Cardiac muscle cell (in vitro differentiated cells and primary cell): ENCODE data around the gene IRF2BP1. TPM values are rescaled to one million over a fixed set of nuclear protein-coding genes. Genes with fewer than 3 reads are reported as not detected.
A peak's percentile ranks its signal among the peaks of the same experiment; 100 is the strongest.

ENCODE experiments used
- DNase-seq, 2 donors: peaks; one replicate each; pipeline versions ENCODE4 v3.0.0 to v3.0.0-alpha.2; 2010 to 2017; ENCODE audit warnings: low read depth in 1 of 2, low spot score in 1 of 2
- H3K27ac ChIP-seq: fragments of 200-600 bp; sonication (generic); 2 replicates; pipeline ENCODE4 v1.5.1; 2016
- H3K27me3 ChIP-seq: fragments of 200-600 bp; sonication (generic); 2 replicates; pipeline ENCODE4 v1.6.0; 2016; ENCODE audit warnings: control low read depth
- H3K36me3 ChIP-seq: fragments of 200-600 bp; sonication (generic); 2 replicates; pipeline ENCODE4 v1.5.1; 2016; ENCODE audit warnings: control low read depth
- H3K4me1 ChIP-seq: fragments of 200-600 bp; sonication (generic); 2 replicates; pipeline ENCODE4 v1.8.1; 2017; ENCODE audit warnings: low read depth, mild to moderate bottlenecking, mixed run types
- H3K4me3 ChIP-seq: fragments of 200-600 bp; sonication (generic); 2 replicates; pipeline ENCODE4 v1.5.1; 2016; ENCODE audit warnings: mild to moderate bottlenecking
- H3K9me3 ChIP-seq: fragments of 200-600 bp; sonication (generic); 2 replicates; pipeline ENCODE4 v1.5.1; 2017; ENCODE audit warnings: low read depth, mild to moderate bottlenecking, control low read depth
- CTCF ChIP-seq: IDR thresholded peaks from 2 replicates; pipeline ENCODE4 v1.5.1; 2012; ENCODE audit warnings: low read depth, mild to moderate bottlenecking, low read length
- polyA plus RNA-seq: library from polyadenylated mRNA; unstranded; fragments of >200 nt; fragmentation: Nextera tagmentation; extraction: Ambion mirVana; gene quantifications from 2 replicates; pipeline ENCODE4 v1.2.1, GENCODE V29; 2016
- total RNA-seq: library from RNA; depleted of rRNA; stranded (reverse); fragments of >200 nt; gene quantifications from 2 replicates; pipeline ENCODE4 v1.2.3, GENCODE V29; 2016

Gene IRF2BP1
- total and polyA plus RNA-seq, 2 experiments from 2014 or later: 14.5 to 71.8 TPM

- H3K4me3 ChIP-seq: no peak overlapping the region
- H3K27ac ChIP-seq: no peak overlapping the region
- no peaks in the 10 kb centered on the region for H3K4me1 ChIP-seq
- H3K36me3 ChIP-seq: no peaks in the 10 kb centered on the region
- H3K27me3 ChIP-seq: no peaks in the 10 kb centered on the region
- no peak for TF ChIP-seq CTCF
- no peak for DNase-seq
- no peaks in the 10 kb centered on the region for H3K9me3 ChIP-seq
Measured at GRCh38 chr19:45919678-45920077, 33.7 kb upstream of the IRF2BP1 start.

GRCh38 chr19:45918721-45919120 lies 32.8 kb upstream of the IRF2BP1 start:
- H3K9me3 ChIP-seq: no peaks in the 10 kb centered on the region
- no peak for DNase-seq
- H3K27me3 ChIP-seq: no peaks in the 10 kb centered on the region
- no peaks in the 10 kb centered on the region for H3K36me3 ChIP-seq
- no peak overlapping the region for H3K4me3 ChIP-seq
- TF ChIP-seq CTCF: no peak
- H3K4me1 ChIP-seq: no peaks in the 10 kb centered on the region
- no peak overlapping the region for H3K27ac ChIP-seq

GRCh38 chr19:45917421-45918091 lies 31.6 kb upstream of the IRF2BP1 start:
- no peaks in the 10 kb centered on the region for H3K27me3 ChIP-seq
- no peaks in the 10 kb centered on the region for H3K4me1 ChIP-seq
- H3K9me3 ChIP-seq: no peaks in the 10 kb centered on the region
- H3K4me3 ChIP-seq: no peak overlapping the region
- DNase-seq: no peak
- no peak for TF ChIP-seq CTCF
- H3K36me3 ChIP-seq: no peaks in the 10 kb centered on the region
- H3K27ac ChIP-seq: no peak overlapping the region

- no peak within 1 kb of the TSS for H3K4me3 ChIP-seq
- no peak for TF ChIP-seq CTCF
- H3K36me3 ChIP-seq: no peaks in the 10 kb centered on the region
- DNase-seq: peak; percentile 48 to 69
- H3K9me3 ChIP-seq: no peaks in the 10 kb centered on the region
- H3K27me3 ChIP-seq: no peaks in the 10 kb centered on the region
- no peak within 1 kb of the TSS for H3K27ac ChIP-seq
- H3K4me1 ChIP-seq: no peaks in the 10 kb centered on the region
Measured at GRCh38 chr19:45913874-45914830, 28.2 kb upstream of the IRF2BP1 start, which contains the start of gene NANOS2. NANOS2 (minus strand) TSS chr19:45914778; CDS start chr19:45914693, 85 bp downstream.

GRCh38 chr19:45911291-45911690 lies 25.4 kb upstream of the IRF2BP1 start:
- H3K4me3 ChIP-seq: no peak overlapping the region
- peak in 1 of 2 donors; percentile 18 for DNase-seq
- no peak for TF ChIP-seq CTCF
- H3K4me1 ChIP-seq: no peaks in the 10 kb centered on the region
- no peaks in the 10 kb centered on the region for H3K36me3 ChIP-seq
- H3K27me3 ChIP-seq: no peaks in the 10 kb centered on the region
- no peaks in the 10 kb centered on the region for H3K9me3 ChIP-seq
- no peak overlapping the region for H3K27ac ChIP-seq
